ENCODE data around the gene MRC2.

MRC2 gene

DNA sequence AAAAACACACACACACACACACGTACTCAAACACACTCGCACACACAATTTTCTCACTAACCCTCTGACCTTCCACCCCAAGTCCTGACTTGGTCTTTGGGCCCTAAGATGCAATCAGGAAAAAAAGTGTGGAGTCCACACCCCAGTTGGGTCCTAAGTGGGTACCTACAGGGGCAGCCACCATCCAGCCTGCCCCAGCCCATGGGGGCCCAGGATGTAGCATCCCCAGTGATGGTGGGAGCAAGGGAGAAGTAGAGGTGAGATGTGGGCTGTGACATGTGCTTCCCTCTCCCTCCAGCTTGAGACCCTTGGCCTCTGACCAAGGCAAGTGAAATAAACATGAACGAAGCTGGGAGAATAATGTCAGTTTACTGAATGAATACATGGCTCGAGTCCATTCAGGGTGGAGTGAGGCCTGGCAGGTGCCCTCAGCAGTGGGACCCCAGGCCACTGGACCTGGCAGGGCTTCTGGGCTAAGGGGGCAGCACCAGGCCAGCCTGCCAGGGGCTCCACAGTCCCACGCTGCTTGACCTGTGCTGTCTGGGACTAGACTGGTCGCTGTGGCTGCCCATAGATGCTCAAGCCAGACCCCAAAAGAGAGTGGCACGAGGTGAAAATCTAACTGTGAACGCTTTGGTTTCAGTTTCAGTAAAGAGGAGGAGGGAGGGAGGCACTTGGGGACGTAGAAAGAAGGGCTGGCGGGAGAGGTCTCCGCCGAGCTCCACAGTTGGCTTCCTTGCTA is 73.7 kb downstream of the MRC2 start:
- DNase-seq (ENCODE audit: low read depth in 2 of 2) = no peak

DNA sequence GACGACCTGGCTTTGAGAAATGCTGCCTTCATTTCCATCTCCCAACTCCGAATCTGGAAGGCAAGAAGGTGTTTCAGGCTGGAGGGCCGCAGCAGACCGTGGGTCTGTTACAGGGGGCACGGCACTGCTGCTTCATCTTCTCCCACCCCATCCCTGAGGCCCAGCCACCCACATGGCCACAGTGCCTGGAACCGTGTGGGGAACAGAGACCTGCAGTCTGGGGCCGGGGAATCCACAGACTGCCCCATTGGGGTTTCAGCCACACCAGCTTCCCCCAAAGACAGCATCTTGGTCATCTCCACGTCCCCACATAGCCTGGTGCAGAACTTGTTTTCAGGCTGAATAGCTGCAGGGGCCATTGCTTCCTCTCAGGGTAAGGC is 74.2 kb downstream of the MRC2 start:
- no peak for DNase-seq (ENCODE audit: low read depth in 2 of 2)

GRCh38 chr17:62702746-62703260 is 75.3 kb downstream of the MRC2 start:
- DNase-seq (ENCODE audit: low read depth in 2 of 2) = no peak

GRCh38 chr17:62703261-62703775 is 75.8 kb downstream of the MRC2 start:
- no peak for DNase-seq (ENCODE audit: low read depth in 2 of 2)

GRCh38 chr17:62703776-62704380 is 76.4 kb downstream of the MRC2 start:
- peak; percentile 33 to 41 for DNase-seq (ENCODE audit: low read depth in 2 of 2)

DNA sequence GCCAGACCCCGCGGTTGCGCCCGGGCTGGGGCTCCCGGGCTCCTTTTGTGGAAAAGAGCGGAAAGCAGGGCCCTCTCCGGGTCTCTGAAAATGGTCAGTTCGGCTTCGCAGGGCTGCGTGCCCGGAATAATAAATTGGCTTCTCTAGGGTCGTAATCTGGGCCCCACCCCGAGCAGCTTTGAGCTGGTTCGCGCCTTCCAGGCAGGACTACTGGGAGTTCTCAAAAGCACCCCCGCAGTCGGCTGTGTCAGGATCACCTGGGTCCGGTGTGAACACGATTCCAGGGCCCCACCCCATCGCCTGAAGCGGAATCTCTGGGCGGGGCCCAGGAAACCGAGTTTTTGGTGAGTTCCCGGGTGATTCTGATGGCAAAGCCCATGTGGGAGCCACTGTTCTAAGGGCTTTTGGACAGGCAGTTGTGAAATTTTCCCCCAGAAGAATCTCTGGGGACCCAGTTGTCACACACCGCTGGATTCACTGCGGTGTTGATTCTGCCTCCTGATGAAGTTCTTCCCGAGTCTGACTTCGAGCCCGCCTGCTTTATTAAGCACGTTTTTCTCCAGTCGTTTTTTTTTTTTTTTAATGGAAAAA is 77.0 kb downstream of the MRC2 start:
- no peak for DNase-seq (ENCODE audit: low read depth in 2 of 2)

DNA sequence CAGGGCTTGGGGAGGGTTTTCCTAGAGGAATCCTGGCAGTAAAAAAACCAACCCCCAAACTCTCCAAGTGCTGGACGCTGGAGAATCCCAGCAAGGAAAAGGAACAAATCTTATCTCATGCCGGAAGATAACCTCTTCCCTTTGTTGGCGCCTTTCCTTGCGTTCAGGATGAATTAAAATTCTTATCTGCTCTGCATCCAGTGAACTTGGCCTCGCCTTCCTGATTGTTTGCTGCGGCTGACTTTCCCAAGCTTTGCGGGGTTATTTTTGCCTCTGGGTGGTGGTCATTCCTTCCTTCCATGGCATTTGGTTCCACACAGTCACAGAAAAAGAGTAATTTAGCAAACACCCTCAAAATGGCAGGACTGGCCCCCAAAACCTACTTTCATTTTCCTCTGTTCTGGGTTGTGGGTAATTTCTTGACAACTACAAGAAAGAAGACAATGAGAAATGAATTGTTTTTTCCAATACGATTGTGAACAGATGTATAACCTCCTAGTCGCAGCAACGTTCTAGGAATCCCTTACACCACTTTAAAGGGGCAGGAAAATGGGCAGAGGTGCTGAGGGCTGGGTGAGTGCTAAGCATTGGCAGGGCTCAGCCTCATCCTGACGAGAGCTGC is 77.8 kb downstream of the MRC2 start:
- DNase-seq (ENCODE audit: low read depth in 2 of 2) = no peak

DNA sequence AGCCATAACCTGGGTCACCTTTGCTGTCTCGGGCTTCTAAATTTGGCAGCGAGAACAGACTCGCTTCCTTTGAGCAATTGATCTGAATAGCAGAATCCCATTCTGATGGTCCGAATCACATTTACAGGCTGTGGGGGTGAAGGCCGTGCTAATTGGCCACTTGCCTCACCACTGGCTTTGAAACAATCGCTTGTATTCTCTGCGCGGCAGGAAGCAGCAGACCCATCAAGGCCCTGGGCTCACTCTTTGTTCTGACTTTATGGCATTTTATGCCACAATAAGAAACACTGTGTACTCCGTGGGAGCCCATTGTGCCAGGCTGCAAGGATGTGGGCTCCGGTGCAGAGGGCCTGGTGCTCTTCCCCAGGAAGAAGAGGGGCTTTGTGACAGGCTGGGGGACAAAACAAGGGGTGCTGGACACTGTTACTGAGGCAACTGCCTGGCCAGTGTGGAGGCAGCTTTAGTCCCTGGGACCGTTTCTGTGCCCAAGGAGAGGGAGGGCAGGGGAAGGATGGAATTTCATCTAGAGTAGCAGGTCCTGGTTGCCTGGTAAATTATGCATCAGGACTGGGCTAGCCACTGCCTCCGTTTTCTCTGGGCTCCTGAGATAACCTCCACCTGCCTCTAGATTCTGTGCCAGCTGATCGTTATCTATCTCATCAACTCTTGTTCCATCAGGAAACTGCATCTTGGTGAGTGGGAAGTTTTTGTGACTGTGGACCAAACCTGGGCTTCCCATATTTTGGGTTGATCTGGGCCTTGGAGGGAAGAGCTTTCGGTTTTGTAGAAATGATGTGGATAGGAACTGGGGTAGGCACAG is 78.5 kb downstream of the MRC2 start:
- DNase-seq (ENCODE audit: low read depth in 2 of 2) = no peak

DNA sequence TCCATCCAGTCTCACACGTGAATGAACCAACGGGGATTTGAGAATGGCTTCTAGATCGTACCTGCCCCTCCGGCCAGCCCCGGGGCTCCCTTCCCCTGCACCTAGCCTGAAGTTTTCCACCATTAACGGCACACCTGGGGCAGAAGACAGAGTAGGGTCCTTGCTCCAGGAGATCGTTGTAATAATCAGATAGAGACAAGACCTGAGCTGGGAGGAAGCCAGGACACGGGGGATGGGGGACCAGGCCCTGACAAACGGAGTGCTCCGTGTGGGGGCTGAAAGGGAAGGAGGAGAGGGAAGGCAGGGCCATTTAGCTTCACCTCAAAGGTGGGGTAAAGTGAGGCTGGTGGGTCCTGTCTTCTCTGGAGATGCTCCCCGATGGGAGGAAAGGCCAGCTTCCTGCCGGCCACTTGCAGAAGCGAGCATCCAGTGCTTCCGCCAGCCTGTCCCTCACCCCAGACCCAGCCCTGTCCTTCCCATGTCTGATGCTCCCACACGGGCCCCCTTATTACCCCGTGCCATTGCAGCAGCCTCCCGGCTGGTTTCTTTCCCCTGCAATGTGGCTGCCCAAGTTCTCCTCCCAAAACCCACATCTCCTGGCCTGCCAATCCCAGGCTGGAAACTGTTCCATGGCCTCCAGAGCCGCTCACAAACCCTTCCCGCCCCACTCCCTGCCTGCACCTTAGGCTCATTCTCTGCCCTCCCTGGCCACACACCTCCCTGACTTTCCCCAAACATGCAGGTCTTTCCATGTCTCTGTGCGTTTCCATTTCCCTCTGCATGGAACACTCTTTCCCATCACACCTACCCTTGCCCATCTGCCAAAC is 79.3 kb downstream of the MRC2 start:
- DNase-seq (ENCODE audit: low read depth in 2 of 2) = no peak

DNA sequence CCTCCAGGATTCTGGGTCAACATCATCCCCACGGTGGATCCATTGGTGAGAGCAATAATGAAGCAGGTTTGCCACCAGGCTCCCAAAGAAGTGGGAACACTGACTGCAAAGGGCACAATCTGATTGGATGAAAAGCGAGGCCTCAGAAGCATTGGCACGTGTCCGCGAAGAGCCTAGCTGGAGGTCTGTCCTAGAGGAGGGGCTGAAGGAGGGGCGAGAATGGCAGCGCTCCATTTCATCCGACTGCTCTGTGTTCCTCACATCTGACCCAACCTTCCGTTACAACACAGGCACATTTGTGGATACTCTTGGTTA is 79.9 kb downstream of the MRC2 start:
- DNase-seq (ENCODE audit: low read depth in 2 of 2) = no peak

- no peak for DNase-seq (ENCODE audit: low read depth in 2 of 2)
Observed at GRCh38 chr17:62708587-62708986, 81.1 kb downstream of the MRC2 start.

DNA sequence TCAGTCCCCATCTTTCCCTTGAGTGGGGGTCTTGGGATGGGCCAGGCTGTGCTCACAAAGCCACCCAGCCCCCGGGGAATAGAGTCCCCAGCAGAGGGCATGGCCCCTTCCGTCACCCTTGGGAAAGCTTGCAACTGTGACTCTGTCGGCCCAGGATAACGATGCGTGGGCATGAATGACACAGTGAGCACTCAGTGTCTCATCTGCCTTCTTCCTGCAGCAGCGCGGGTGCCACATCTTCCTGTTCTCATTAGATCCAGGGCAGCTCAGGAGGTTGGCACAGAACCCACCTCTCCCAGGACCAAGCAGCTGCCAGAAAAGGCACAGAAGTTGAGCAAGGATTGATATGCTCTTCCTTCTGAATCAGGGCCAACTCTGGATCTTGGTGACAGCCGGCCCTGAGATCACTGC is 84.7 kb downstream of the MRC2 start:
- DNase-seq (ENCODE audit: low read depth in 2 of 2) = no peak

DNA sequence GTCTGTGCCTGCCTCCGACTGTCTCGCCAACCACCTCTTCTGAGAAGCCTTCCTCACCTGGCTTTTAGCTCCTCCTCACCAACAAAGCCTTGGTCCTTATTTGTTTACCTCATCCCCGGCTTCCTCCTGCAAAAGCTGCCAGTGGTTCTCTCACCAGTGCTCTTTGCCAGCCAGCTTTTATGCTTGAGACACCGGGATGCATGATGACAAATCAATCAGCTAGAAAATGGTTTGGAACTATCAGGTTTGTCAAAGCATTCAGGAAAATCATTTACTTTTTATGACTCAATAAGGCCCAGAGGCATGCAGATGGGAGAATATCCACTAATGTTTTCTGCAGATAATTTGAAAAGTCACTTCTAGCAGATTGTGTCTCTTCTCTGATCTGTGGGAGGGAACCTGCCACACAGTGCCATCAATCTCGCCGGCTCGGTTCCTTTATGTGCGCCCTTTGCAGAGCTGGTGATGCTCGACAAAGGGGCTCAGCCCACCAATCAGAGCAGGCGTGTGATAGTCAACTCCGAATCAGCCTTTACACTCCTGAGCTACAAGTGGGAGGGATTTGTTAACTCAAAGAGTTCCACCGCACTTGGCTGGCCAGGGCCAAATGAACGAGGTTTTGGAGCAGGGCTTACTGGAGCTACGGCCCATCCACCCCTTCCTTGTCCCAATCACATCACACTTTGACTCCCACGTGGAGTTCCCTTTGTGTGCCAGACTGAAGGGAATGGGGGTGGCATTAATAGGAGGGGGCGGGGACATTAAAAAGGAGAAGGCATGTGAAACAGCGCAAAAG is 85.8 kb downstream of the MRC2 start:
- DNase-seq (ENCODE audit: low read depth in 2 of 2) = no peak

DNA sequence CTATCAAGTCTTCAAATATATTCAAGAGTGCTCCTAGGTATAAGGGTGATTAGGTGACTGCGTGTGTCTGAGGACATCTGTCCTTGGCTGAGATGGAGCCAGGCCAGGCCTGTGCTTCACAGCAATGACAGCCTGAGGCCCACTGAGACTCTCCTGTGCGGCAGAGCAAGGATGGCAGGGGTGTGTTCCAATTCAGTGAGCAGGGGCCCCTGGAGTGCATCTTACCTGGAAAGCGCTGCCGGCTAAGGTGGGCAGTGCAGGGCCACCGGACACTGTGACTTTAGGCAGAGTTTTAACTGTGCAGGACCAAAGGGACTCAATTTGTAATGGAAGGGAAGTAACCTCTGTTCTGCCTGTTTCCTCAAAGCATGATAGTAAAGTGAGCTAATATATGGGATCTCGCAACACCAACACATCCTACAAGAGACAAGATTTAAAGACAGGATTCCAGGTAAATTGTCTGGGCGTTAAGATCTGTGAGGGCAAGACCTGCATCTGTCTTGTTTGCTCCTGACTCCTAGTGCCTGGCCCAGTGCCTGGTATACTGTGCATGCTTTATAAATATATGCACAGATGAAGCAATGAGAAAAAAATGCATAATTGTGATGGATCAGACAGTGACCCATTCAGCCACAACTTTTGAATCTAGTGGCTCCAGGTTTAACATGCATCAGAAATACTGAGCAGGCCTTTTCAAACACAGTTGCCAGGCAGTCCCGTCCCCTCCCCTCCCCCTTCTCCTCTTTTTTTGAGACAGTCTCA is 86.7 kb downstream of the MRC2 start:
- DNase-seq (ENCODE audit: low read depth in 2 of 2) = no peak

DNA sequence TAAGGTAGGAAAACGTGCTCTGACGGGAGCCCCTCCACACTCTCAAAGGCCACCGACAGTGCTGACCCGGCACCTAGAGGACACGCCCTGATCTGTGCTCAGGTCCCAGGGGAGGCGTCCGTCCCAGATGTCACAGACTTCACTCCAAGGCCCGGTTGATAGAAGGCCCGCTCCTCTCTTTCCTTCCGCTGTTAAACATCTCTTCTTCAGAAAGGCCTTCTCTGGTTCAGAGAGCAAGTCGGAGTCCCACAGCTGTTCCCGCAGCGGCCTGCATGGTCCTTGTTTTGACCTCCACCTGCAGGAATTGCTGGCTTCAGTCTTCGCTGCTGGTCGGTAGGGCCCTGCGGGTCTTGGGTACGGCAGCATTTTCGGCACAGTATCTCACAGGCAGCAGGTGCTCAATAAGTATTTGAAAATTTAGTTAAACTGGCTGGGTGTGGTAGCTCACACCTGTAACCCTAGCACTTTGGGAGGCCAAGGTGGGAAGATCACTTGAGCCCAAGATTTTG is 88.5 kb downstream of the MRC2 start:
- DNase-seq (ENCODE audit: low read depth in 2 of 2) = no peak

DNA sequence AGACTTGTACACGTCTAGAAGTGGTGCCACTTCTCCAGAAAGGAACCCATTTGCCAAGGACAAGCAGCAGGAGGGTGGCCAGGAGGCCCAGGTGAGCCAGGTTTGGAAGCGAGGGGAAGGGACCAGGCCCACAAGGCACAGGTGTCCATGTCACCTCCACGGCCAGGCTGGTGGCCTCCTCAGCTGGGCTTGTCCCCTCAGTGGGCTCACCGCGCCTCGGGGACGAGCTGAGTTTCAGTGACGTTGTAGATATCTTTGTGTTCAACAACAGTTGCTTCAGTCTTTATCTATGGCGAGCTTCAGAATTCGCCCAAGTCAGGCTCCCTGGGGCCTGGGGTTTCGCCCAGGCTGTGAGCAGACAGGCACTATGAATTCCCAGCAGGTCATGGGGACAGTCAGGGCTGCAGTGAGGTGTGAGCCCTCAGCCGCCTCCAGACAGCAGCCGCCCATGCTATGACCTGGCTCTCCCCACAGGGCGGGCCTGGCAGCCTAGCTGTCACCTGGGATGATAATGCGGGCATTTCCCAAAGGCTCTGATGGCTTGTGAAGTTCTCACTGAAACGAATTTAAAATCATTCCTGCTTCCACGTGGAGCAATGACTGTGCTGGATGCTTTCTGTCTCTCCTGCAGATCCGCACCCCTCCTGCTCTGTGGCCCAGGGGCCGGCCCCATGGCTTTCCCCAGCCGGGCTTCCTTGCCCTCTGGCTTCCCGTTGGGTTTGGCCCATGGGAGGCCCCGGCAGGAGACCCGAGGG is 89.5 kb downstream of the MRC2 start:
- DNase-seq (ENCODE audit: low read depth in 2 of 2) = no peak

DNA sequence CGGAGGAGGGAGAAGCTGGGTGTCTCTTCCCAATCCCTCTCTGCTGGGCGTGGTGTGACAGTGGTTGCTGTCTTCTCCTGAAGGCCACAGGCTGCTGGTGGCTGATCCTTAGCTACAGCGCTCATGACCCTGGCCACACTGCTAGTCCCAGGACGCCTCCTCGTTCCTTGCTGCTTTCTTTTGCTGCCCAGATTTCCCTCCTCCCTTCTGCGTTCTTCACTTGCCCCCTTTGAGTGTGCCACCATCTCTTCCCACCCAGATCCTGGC is 90.1 kb downstream of the MRC2 start:
- no peak for DNase-seq (ENCODE audit: low read depth in 2 of 2)

- DNase-seq (ENCODE audit: low read depth in 2 of 2) = no peak
Observed at GRCh38 chr17:62717889-62718288, 90.4 kb downstream of the MRC2 start.

DNA sequence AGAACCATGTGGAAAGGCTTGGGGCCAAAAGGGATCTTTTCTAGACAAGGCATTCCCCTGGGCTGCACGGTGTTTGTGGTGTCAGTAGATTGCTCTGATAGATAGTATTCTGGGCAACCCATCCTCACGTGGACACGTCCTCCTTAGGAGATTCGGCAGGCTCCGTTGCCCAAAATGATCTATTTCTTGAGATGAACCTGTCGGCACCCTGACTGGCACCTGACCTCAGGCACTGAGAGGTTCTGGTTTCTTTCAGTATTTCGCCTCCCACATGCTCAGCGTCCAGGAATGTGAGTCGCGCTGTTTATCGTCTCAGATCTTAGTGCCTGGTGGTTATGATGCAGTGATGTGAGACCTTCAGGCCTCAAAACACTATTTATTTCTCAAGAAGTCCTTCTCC is 91.0 kb downstream of the MRC2 start:
- DNase-seq (ENCODE audit: low read depth in 2 of 2) = peak; percentile 22 to 47

Measured in stimulated activated CD8-positive, alpha-beta memory T cell treated with anti-CD3 and anti-CD28 coated beads, Interleukin-15, amount 100 ng/mL, for 48 hours (primary cell).